Spleen (tissue), 11 donors: ENCODE data around the gene LCLAT1. TPM values are rescaled to one million over a fixed set of nuclear protein-coding genes. Genes with fewer than 3 reads are reported as not detected.

Source experiments
- DNase-seq: peaks from one replicate; pipeline ENCODE4 v3.0.0-alpha.2; 2020
- H3K27ac ChIP-seq, 8 donors: fragments of 200-600 bp; sonication (generic) in 7 of 8; 1 replicate in 4 of 8; 2 replicates in 4 of 8; pipeline versions ENCODE4 v1.5.0 to v1.8.0; 2016 to 2021; ENCODE audit warnings: inconsistent platforms in 4 of 8, mild to moderate bottlenecking in 4 of 8, moderate library complexity in 1 of 8
- H3K27me3 ChIP-seq, 7 donors: fragments of 200-600 bp; sonication (generic) in 6 of 7; replicated peaks in 1 of 7; 1 replicate in 4 of 7; 2 replicates in 3 of 7; pipeline versions ENCODE4 v1.5.0 to v1.8.0; 2016 to 2021; ENCODE audit warnings: inconsistent platforms in 3 of 7, mild to moderate bottlenecking in 1 of 7
- H3K36me3 ChIP-seq, 6 donors: fragments of 200-600 bp; sonication (generic) in 5 of 6; 1 replicate in 4 of 6; 2 replicates in 2 of 6; pipeline versions ENCODE4 v1.5.0 to v1.8.0; 2016 to 2021; ENCODE audit warnings: inconsistent platforms in 2 of 6
- H3K4me1 ChIP-seq, 6 donors: fragments of 200-600 bp; sonication (generic) in 5 of 6; 1 replicate in 3 of 6; 2 replicates in 3 of 6; pipeline versions ENCODE4 v1.5.0 to v1.8.0; 2016 to 2021; ENCODE audit warnings: inconsistent platforms in 3 of 6
- H3K4me3 ChIP-seq, 8 donors: fragments of 200-600 bp; sonication (generic) in 7 of 8; 1 replicate in 4 of 8; 2 replicates in 4 of 8; pipeline versions ENCODE4 v1.5.0 to v1.8.0; 2016 to 2021; ENCODE audit warnings: inconsistent platforms in 4 of 8, mild to moderate bottlenecking in 4 of 8, moderate library complexity in 2 of 8
- H3K9me3 ChIP-seq, 8 donors: fragments of 200-600 bp; sonication (generic) in 7 of 8; 1 replicate in 4 of 8; 2 replicates in 4 of 8; pipeline versions ENCODE4 v1.5.0 to v1.8.0; 2016 to 2021; ENCODE audit warnings: inconsistent platforms in 4 of 8
- CTCF ChIP-seq, 11 experiments: fragments of 200-600 bp in 7 of 11; fragments of 450-650 bp in 4 of 11; sonication (generic) in 4 of 11; IDR thresholded peaks in 8 of 11; conservative IDR thresholded peaks in 3 of 11; 1 replicate in 7 of 11; 2 replicates in 4 of 11; pipeline versions ENCODE4 v1.4.0 to v1.8.0; 2016 to 2021; ENCODE audit warnings: antibody characterized with exemption in 11 of 11, inconsistent platforms in 4 of 11, mild to moderate bottlenecking in 1 of 11
- POLR2A ChIP-seq, 3 donors: fragments of 450-650 bp; IDR thresholded peaks; one replicate each; pipeline ENCODE4 v1.5.1; 2017; ENCODE audit warnings: antibody characterized with exemption in 3 of 3, mild to moderate bottlenecking in 1 of 3
- POLR2AphosphoS5 ChIP-seq, 3 donors: sonication (generic); formaldehyde crosslinking; IDR thresholded peaks; one replicate each; pipeline ENCODE4 v1.5.1; 2017; ENCODE audit warnings: antibody characterized with exemption in 3 of 3
- WGBS, 5 donors: extraction: QIAGEN DNeasy Blood & Tissue Kit in 3 of 5; methylation state at CpG; one replicate each; pipeline versions ENCODE4 v1.1.5 to v1.1.7; 2013 to 2018; 5-methylcytosine and 5-hydroxymethylcytosine counted together
- intact Hi-C: fragments of 100-400 bp; cut with DNase I; formaldehyde crosslinking; loops from one replicate; pipeline ENCODE4 v1.15.0; 2023; ENCODE audit warnings: low total_unique reads
- polyA plus RNA-seq, 3 donors: library from polyadenylated mRNA; stranded (reverse); fragments of 200-250 nt; gene quantifications; one replicate each; pipeline ENCODE4 v1.2.1, GENCODE V29; 2013
- total RNA-seq, 7 donors: library from RNA; depleted of rRNA in 3 of 7; stranded (reverse); fragments of >200 nt in 3 of 7; fragmentation: NEBNext Ultra II Directional in 4 of 7; extraction: Animal tissue kit (Norgen Biotek cat#: 25700) in 4 of 7; gene quantifications; one replicate each; pipeline versions ENCODE4 v1.1.0 to v1.2.1, GENCODE V29; 2016 to 2021
- donor health status: healthy with polysubstance abuse.
- donor health status: DM: no; HTN: no; CAD: no; lungs with moderate emphysema.
- donor health status: DM: no; HTN: no; CAD: no.
- donor health status: Bipolar disorder and iron deficiency.
- donor health status: healthy.
- donor health status: DM: no; HTN: no; CAD: no.
- donor health status: DM: yes; HTN: yes; CAD: no.

LCLAT1 gene
- total and polyA plus RNA-seq, 10 donors, result 1.9 to 23.3 (median 13.8) TPM

DNA sequence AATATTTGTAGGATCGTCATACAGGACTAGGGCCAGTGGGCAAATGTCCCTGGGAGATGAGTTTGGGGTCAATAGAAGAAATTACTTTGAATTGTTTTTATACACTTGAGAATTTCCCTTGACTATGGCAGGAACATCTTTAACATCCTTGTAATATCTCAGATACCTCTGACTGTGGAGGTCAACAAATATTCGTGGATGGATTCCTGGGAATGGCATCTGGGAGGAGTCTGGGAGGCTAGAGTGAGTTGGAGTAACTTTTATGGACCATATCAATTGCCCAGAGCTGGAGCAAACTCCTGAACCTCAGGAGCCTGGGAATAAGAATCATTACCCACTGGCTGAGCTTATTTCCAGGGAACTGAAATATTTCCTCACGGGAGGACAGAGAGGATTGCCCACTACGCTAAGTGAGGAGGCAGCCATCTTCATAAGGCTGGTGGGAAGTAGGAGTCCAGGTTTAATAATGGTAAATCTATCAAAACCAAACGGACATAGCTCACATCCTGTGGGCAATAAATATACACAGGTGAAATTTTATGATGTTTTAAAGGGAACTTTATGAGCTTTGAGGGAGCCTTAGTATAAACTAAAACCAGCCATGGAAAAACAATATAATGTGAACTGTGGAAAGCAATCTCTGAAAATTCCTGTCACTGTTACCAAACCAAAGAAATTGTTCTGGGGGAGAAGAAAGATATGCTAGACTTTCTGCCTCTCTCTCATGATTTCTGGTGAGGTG, 44.4 kb upstream of the LCLAT1 start:
- H3K4me1 ChIP-seq, result peaks cover 0 to 6% (median 2%) of the 10 kb centered on the region in 6 donors
- no peaks in the 10 kb centered on the region for H3K9me3 ChIP-seq
- TF ChIP-seq POLR2AphosphoS5 (IDR thresholded peaks at IDR 0.05) (no peak), CTCF (IDR thresholded peaks at IDR 0.05 in 8 of 11, conservative IDR thresholded peaks at IDR 0.05 in 3 of 11) (no peak), POLR2A (IDR thresholded peaks at IDR 0.05) (no peak)
- no peak overlapping the region for H3K4me3 ChIP-seq
- WGBS, 5 donors, result 74 to 78% (median 76%) methylated on average over 5 of the region's 5 CpGs
- no peaks in the 10 kb centered on the region for H3K36me3 ChIP-seq
- intact Hi-C loops, result no loop called here
- no peak for DNase-seq
- no peak overlapping the region for H3K27ac ChIP-seq
- H3K27me3 ChIP-seq, result no peaks in the 10 kb centered on the region

- H3K4me3 ChIP-seq, result no peak overlapping the region
- DNase-seq, result no peak
- TF ChIP-seq CTCF (IDR thresholded peaks at IDR 0.05 in 8 of 11, conservative IDR thresholded peaks at IDR 0.05 in 3 of 11) (no peak), POLR2A (IDR thresholded peaks at IDR 0.05) (no peak), POLR2AphosphoS5 (IDR thresholded peaks at IDR 0.05) (no peak)
- WGBS, 5 donors, result 79 to 91% (median 83%) methylated on average over 7 of the region's 7 CpGs
- intact Hi-C loops, result no loop called here
- no peaks in the 10 kb centered on the region for H3K9me3 ChIP-seq
- peaks cover 3 to 17% (median 10%) of the 10 kb centered on the region in 6 donors for H3K4me1 ChIP-seq
- H3K27ac ChIP-seq, result peak overlapping the region in 5 of 8 donors; percentile 5 to 44 (median 27)
- H3K27me3 ChIP-seq, result no peaks in the 10 kb centered on the region
- H3K36me3 ChIP-seq, result no peaks in the 10 kb centered on the region
Measured at GRCh38 chr2:30403592-30404312, 43.3 kb upstream of the LCLAT1 start.

GRCh38 chr2:30404319-30405259, 42.5 kb upstream of the LCLAT1 start:
- no peaks in the 10 kb centered on the region for H3K36me3 ChIP-seq
- H3K27ac ChIP-seq, result peak overlapping the region in 6 of 8 donors; percentile 5 to 51 (median 31)

More at GRCh38 chr2:30404319-30405259, 42.5 kb upstream of the LCLAT1 start:
- Histone ChIP-seq H3K4me1 (peaks cover 8 to 26% (median 17%) of the 10 kb centered on the region in 6 donors), H3K4me3 (no peak overlapping the region), H3K27me3 (no peaks in the 10 kb centered on the region), H3K9me3 (no peaks in the 10 kb centered on the region)
- no peak for DNase-seq
- intact Hi-C loops, result no loop called here
- TF ChIP-seq POLR2A (IDR thresholded peaks at IDR 0.05) (no peak), POLR2AphosphoS5 (IDR thresholded peaks at IDR 0.05) (no peak), CTCF (IDR thresholded peaks at IDR 0.05 in 8 of 11, conservative IDR thresholded peaks at IDR 0.05 in 3 of 11) (no peak)
- WGBS, 5 donors, result 71 to 77% (median 75%) methylated on average over 11 to 12 of the region's 12 CpGs
